Inflammatory macrophage treated with lipopolysaccharide for 1 hour (primary cell): Measurements from ENCODE around the gene MICALL2.

ENCODE experiments used
- DNase-seq, 2 donors: peaks; one replicate each; pipeline ENCODE4 v3.0.0-alpha.2; 2020 to 2022

The MICALL2 gene

DNA sequence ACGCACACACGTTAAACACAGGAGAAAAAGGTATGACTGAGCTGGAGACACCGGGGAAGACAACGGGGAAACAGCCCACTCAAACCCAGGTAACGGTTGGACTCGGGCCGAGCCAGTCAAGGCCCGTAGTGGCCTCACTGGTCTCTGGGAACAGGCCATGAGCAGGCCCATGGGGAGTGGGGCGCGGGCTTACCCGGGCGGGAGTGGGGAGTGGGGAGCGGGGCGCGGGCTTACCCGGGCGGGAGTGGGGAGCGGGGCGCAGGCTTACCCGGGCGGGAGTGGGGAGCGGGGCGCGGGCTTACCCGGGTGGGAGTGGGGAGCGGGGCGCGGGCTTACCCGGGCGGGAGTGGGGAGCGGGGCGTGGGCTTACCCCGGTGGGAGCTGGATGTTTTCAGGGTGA is 33.4 kb upstream of the MICALL2 start:
- DNase-seq = no peak

GRCh38 chr7:1492221-1492620 is 33.0 kb upstream of the MICALL2 start:
- DNase-seq = no peak

GRCh38 chr7:1490837-1491236 is 31.6 kb upstream of the MICALL2 start:
- DNase-seq = no peak

- no peak for DNase-seq
Measured at GRCh38 chr7:1489336-1489735, 30.1 kb upstream of the MICALL2 start.

- DNase-seq = no peak
Measured at GRCh38 chr7:1488016-1488415, 28.7 kb upstream of the MICALL2 start.

DNA sequence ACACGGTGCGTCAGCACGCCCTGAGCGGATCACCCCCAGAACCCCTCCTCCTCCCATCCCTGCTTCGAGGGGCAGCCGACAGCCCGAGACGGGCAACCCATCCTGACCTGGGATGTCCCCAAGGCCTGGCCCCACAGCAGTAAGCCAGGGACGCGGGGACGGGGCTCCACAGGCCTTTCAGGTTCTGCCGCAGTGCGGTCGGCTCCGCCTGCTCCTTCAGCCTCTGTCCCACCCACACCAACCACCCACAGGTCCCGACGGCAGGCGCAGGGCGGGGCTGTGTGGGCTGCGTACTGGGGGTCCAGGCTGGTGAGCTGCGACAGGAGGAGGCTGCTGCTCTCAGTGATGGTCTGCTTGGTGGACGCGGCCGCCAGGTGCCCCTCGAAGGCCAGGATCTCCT is 28.2 kb upstream of the MICALL2 start:
- no peak for DNase-seq

DNA sequence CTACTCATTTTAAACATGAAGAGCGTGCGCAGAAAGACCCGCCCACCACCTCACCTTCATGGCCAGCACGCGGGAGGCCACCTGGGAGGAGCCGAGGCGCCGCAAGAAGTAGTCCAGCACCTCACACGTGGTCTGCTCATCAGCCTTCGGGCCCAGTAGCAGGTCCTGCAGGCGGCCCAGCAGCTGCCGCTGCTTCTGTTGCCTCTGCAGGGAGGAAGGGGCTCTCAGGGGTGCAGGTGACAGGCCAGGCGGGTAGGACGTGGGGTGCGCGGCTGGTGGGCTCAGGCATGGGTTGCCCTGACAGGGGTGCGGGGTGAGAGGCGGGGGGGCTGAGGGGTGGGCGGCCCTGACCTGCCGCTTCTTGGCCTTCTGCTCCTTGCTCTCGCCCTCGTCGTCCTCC is 27.3 kb upstream of the MICALL2 start:
- DNase-seq = no peak

GRCh38 chr7:1485156-1485555 is 25.9 kb upstream of the MICALL2 start:
- DNase-seq = no peak

DNA sequence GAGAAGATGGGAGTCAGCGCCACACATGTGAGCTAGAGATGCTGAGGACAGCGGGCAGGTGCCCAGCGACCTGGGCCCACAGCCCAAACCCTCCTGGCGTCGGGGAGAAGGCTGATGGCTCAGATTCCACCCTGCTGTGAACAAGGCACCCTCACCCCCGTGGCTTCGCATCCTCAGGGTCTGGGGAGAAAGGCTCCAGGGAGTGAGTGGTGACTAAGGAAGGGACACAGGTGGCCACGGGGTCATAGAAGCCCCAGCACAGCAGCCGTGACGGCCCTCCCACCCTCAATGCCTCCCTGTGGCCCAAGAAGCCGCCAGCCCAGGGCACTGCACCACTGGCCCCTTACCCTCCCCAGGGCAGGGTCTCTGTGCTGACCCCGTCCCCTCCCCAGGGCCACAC is 25.3 kb upstream of the MICALL2 start:
- no peak for DNase-seq

DNA sequence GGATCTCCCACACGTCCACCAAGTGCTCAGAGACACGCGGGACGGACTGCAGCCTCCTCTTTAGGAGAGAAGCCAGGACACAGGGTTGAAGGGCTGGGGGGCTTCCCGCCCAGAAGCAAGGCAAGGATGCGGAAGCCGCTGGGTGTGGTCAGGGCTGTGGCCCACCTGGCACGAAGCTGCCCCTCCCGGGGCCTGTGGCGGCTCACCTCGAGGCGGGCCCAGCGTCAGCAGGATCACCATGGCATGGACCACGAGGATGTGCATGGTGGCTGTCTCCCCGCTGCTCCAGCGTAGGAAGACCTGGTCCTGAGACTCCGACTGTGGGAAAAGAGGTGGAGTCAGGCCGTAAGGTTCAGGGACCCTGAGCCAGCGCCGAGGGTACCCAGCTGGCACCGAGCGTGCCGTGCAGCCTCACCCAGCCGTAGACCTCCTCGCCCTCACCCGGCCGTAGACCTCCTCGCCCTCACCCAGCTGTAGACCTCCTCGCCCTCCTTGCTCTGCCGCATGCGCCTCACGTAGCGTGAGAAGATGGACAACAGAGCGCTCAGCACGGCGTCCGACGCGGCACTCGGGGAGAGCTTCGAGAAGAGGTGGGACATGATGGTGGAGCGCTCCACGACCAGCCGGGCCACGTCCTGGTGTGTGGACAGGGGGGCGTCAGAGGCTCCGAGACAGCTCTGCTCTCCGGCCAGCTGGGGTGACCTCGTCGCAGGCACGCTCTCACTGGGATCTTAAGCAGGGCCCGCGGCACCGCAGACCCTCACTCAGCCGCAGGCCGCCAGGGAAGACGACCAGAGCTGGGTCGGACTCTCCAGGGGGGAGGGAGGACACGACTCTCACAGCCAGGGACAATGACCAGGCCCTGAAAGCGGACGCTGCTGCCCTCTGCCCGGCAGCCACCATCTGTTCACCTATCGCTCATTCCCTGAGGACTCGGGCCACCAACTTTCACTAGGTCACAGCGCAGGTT is 24.6 kb upstream of the MICALL2 start:
- DNase-seq = no peak

GRCh38 chr7:1483079-1483478 is 23.8 kb upstream of the MICALL2 start:
- no peak for DNase-seq

DNA sequence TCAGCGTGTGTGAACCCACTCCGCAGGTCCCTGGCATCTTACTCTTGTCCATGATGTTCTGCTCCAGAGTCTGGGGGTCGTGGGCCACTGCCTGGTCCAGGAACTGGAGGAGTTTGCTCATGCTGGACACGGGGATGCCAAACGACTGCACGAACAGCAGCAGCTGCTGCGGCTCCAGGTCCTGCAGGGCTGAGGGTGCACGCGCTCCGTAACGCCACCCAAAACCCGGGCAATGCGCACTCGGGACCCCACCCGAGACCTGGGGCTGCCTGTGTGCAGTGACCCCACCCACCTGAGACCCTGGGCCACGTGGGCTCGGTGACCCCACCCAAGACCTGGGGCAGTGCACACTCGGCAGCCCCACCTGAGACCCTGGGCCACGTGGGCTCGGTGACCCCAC is 22.0 kb upstream of the MICALL2 start:
- DNase-seq = no peak

GRCh38 chr7:1480670-1481069 is 21.4 kb upstream of the MICALL2 start:
- DNase-seq = no peak

DNA sequence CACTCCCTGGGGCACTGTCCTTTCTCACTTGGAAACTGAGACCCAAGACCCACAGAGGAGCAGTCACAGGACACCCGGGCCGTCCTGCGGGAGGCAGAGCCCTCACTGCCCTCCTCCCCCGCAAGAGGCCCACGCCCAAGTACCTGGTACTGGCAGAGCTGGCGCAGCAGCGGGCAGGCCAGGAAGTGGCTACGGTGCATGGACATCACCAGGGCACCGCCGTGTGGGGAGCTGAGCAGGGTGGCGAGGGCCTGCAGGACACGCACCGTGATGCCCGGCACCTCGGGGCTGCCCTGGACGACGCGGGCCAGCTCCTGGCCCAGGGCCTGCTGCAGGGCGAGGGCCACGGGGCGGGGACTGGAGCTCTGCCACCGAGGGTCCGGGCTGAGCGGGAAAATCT is 20.0 kb upstream of the MICALL2 start:
- DNase-seq = no peak

DNA sequence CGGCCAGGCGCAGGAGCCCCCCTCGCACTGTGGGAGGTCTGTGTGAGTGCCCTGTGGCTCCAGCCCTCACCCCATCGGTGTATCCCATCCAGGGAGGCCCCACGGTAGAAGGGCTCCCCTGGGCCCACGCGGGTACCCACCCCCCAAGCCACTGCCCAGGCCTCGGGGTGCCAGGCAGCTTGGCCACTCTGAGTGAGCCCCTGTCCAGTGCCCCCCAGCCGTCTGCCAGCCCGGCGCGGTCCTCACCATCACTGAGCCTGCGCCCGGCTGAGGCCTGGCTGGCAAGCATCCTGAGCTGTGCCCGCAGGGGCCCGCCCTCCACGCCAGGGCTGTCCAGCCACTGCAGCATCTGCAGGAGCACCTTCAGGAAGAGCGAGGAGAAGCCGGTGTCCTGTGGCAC is 19.2 kb upstream of the MICALL2 start:
- DNase-seq = no peak

- no peak for DNase-seq
Measured at GRCh38 chr7:1476859-1477258, 17.6 kb upstream of the MICALL2 start.

DNA sequence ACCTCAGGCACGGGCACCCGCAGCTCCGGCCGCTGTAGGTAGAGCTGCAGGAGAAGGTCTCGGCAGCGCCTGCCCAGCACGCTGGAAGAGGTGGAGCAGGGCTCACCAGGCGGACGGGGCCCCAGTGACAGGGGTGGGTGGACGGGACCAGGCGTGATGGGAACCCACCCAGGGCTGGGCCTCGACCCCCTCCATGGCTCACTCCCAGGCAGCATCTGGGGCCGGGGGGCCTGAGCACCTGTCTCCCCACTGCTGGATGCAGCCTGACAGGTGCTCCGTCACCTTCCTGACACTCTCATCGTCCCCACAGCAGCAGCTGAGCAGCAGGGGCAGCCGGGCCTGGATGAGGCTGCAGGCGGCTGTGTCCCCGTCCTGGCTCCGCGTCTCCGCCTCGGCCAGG is 16.7 kb upstream of the MICALL2 start:
- DNase-seq = no peak

DNA sequence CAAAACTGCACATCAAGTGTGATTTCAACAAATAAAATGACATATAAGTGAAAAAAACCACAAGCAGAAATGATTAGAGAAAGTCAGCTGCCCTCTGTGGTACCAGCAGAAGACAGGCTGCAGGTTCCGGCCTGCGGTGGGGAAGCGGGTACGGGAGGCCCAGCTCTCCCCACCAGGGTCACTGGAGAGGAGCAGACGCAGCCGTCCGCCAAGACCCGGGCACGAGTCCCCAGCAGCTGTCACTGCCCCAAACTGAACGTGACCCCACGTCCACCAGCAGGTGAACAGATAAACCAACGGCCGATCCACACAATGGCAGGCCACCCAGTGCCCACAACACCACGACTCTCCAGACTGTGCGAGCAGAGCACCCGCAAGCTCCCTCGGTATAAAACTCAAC is 16.1 kb upstream of the MICALL2 start:
- DNase-seq = no peak

- DNase-seq = no peak
Measured at GRCh38 chr7:1474736-1475135, 15.5 kb upstream of the MICALL2 start.

DNA sequence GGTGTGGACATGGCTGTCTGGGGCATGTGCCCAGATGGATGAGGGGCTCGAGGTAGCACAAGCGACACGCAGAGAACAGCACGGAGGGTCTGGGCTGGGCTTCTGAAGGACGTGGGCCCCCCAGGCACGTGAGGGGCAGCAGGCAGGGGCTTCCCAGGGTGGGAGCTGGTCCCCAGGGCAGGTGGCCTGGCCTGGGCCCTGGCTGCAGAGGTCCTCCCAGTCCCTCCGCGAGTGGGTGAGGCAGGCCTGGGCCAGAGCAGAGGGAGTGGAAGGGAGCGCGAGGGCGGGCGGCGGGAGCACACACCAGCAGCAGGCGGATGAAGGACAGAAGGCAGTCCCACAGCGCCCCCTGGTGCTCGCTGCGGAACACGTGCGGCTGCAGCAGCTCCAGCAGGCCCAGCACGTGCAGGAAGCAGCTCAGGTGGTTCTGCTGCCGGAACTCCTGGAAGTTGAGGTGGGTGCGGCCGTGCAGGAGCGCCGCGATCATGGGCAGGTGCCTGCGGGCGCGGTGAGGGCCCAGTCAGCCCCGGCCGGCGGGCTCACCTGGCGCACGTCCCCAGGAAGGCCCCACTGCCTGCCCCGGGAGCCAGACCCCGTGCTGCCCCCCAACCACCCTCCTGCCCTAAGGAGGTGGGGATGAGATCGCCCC is 14.7 kb upstream of the MICALL2 start:
- peak; percentile 58 to 85 for DNase-seq

DNA sequence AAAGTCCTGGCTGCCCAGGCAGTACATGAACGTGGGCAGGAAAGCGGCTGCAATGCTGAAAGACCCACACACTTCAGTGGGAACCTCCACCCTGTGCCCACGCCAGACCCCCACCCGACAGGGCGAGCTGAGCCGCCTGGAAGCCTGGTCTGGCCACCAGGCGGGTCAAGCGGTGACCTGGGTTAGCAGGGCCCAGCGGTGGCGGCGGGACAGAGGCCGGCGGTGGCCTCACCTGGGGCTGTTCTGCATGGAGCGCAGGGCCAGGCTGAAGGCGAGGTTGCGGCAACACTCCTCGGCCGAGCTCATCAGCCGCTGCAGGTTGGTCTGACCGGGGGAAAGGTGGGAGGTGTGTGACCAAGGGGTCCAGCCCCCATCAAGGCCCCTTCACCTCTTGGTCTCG is 11.6 kb upstream of the MICALL2 start:
- DNase-seq = no peak

- no peak for DNase-seq
Measured at GRCh38 chr7:1468643-1469298, 9.5 kb upstream of the MICALL2 start.

- DNase-seq = no peak
Measured at GRCh38 chr7:1468203-1468602, 8.9 kb upstream of the MICALL2 start.
